A673 (cell line): ENCODE results near the gene C11orf68. TPM values are rescaled to one million over a fixed set of nuclear protein-coding genes. Genes with fewer than 3 reads are reported as not detected.

Experiments
- BruUV-seq: library from RNA; stranded (reverse); fragments of 400-500 nt; replicated peaks from 2 replicates; lab custom pipeline; 2021; lab: Mats Ljungman, UMichigan
- CTCF ChIA-PET: fragments of 300-600 bp; sonication (Branson Sonifier 250); formaldehyde crosslinking; loops from one replicate; lab custom pipeline; 2022; ENCODE audit warnings: antibody characterized with exemption; lab: Charles Lee
- POLR2A ChIA-PET: fragments of 300-600 bp; sonication (Branson Sonifier 250); formaldehyde crosslinking; loops from one replicate; lab custom pipeline; 2022; ENCODE audit warnings: antibody characterized with exemption; ENCODE audit not compliant: low non-redundant PET; lab: Charles Lee
- DNase-seq: peaks from one replicate; pipeline ENCODE4 v3.0.0-alpha.2; 2015; ENCODE audit warnings: low spot score
- H3K27ac ChIP-seq: fragments of 200-600 bp; sonication (generic); 2 replicates; pipeline ENCODE4 v1.5.1; 2016; ENCODE audit warnings: mixed run types, low read depth, mild to moderate bottlenecking, mixed read lengths, antibody characterized with exemption, low read length; ENCODE audit not compliant: poor library complexity, severe bottlenecking
- H3K27me3 ChIP-seq: fragments of 200-600 bp; sonication (generic); replicated peaks from 2 replicates; pipeline ENCODE4 v1.6.1; 2017; ENCODE audit warnings: mixed run types, low read depth, mild to moderate bottlenecking, mixed read lengths, antibody characterized with exemption, low read length; ENCODE audit not compliant: insufficient read depth, poor library complexity
- H3K36me3 ChIP-seq: fragments of 200-600 bp; sonication (generic); 2 replicates; pipeline ENCODE4 v1.6.1; 2016; ENCODE audit warnings: mixed run types, mild to moderate bottlenecking, mixed read lengths, antibody characterized with exemption, low read length; ENCODE audit not compliant: insufficient read depth, poor library complexity, severe bottlenecking
- H3K4me1 ChIP-seq: fragments of 200-600 bp; sonication (generic); 2 replicates; pipeline ENCODE4 v1.6.1; 2017; ENCODE audit warnings: mixed run types, mild to moderate bottlenecking, mixed read lengths, antibody characterized with exemption, low read length; ENCODE audit not compliant: insufficient read depth, poor library complexity, severe bottlenecking
- H3K4me3 ChIP-seq: fragments of 200-600 bp; sonication (generic); 2 replicates; pipeline ENCODE4 v1.5.1; 2016; ENCODE audit warnings: low read depth, mixed run types, mild to moderate bottlenecking, mixed read lengths, low read length; ENCODE audit not compliant: poor library complexity, severe bottlenecking
- H3K9me3 ChIP-seq: fragments of 200-600 bp; sonication (generic); 2 replicates; pipeline ENCODE4 v1.6.1; 2016; ENCODE audit warnings: mixed run types, low read depth, mild to moderate bottlenecking, mixed read lengths, antibody characterized with exemption, low read length; ENCODE audit not compliant: poor library complexity, severe bottlenecking
- EZH2 ChIP-seq: fragments of 200-600 bp; sonication (generic); IDR thresholded peaks from 2 replicates; pipeline ENCODE4 v1.6.1; 2017; ENCODE audit warnings: borderline replicate concordance, low read depth, mild to moderate bottlenecking, mixed read lengths, antibody characterized with exemption, low read length; ENCODE audit not compliant: poor library complexity, severe bottlenecking
- intact Hi-C: fragments of 100-400 bp; cut with micrococcal nuclease; formaldehyde crosslinking; loops from one replicate; pipeline ENCODE4 v1.10.0; 2022; ENCODE audit not compliant: unreplicated experiment
- total RNA-seq: library from RNA; stranded (reverse); gene quantifications from 2 replicates; pipeline ENCODE4 v1.2.3, GENCODE V29; 2021
- TF ChIP-seq, protein P1 (sequence below): fragments of 300-800, 200-600 bp; sonication (generic); conservative IDR thresholded peaks from 2 replicates; pipeline ENCODE4 v1.5.1; 2017; ENCODE audit warnings: low read depth, mild to moderate bottlenecking, antibody characterized with exemption, low read length, moderate library complexity, mixed read lengths

Gene C11orf68
- total RNA-seq, 1 experiment from 2014 or later = 22.4 TPM

DNA sequence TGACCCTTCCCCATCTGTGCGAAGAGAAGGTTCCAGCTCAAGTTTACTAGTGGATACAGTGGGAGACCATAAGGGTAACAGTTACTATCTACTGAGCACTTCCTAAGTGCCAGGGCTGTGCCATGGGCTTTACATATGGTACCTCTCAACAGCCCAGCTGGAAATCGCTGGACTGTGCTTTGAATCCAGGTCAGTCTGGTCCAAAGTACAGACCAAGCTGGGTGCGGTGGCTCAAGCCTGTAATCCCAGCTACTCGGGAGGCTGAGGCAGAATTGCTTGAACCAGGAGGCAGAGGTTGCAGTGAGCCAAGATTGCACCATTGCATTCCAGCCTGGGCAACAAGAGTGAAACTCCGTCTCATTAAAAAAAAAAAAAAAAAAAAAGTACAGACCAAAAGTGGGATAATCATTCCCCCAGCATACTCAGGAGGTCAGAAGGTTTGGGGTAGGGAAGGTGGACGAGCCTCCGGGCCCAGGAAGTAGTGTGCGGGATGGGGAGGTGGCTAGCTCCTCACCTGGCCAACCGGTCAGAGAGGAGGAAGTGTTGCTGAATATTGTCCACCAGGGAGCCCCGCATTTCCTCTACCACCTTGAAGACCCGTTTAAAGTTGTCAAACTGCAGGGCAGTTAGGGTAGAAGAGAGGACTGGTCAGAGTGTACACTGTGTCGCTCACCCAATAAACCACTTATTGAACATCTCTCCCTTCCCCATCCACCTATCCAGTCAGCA is 32.9 kb downstream of the C11orf68 start:
- no TSS peak for BruUV-seq
- no peak overlapping the region for H3K4me3 ChIP-seq
- POLR2A ChIA-PET = no interaction called here
- H3K27ac ChIP-seq = no peak overlapping the region
- no peaks in the 10 kb centered on the region for H3K9me3 ChIP-seq
- CTCF ChIA-PET = interaction anchor here (0.6 to 2.3 kb wide), 4 partner anchors 15 to 173 kb away, joined by 3 to 16 read pairs (median 8); partner anchors contain the start of genes FOSL1 and MUS81
- TF ChIP-seq, protein P1, sequence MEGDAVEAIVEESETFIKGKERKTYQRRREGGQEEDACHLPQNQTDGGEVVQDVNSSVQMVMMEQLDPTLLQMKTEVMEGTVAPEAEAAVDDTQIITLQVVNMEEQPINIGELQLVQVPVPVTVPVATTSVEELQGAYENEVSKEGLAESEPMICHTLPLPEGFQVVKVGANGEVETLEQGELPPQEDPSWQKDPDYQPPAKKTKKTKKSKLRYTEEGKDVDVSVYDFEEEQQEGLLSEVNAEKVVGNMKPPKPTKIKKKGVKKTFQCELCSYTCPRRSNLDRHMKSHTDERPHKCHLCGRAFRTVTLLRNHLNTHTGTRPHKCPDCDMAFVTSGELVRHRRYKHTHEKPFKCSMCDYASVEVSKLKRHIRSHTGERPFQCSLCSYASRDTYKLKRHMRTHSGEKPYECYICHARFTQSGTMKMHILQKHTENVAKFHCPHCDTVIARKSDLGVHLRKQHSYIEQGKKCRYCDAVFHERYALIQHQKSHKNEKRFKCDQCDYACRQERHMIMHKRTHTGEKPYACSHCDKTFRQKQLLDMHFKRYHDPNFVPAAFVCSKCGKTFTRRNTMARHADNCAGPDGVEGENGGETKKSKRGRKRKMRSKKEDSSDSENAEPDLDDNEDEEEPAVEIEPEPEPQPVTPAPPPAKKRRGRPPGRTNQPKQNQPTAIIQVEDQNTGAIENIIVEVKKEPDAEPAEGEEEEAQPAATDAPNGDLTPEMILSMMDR = no peak
- TF ChIP-seq EZH2 = no peak
- H3K36me3 ChIP-seq = peaks cover 48% of the 10 kb centered on the region
- no peak for DNase-seq
- H3K27me3 ChIP-seq = no peaks in the 10 kb centered on the region
- peaks cover 21% of the 10 kb centered on the region for H3K4me1 ChIP-seq
- intact Hi-C loops = no loop called here

DNA sequence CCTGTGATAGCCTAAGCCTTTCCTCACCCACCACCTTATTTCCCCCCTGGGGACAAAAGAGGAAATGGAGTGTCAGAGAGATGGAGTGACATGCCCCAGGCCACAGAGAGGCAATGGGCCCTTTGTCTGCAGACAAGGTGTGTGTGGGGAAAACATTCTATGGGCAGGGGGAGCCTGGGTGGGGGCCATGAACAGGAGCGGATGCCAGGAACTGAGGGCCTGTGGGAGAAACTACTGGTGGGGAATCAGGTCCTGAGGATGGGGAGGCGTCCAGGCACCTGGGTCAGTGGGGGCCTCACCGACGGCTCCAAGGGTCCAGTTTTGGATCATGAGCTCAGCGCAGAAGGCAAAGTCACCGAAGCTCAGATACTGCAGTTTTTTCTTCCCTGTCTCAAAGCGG is 33.6 kb downstream of the C11orf68 start:
- Histone ChIP-seq H3K4me3 (no peak overlapping the region), H3K4me1 (peaks cover 20% of the 10 kb centered on the region), H3K36me3 (peaks cover 48% of the 10 kb centered on the region), H3K27ac (no peak overlapping the region), H3K27me3 (no peaks in the 10 kb centered on the region), H3K9me3 (no peaks in the 10 kb centered on the region)
- ChIA-PET POLR2A (interaction anchor here (0.5 to 0.9 kb wide), 2 partner anchors 17 to 1536 kb away, joined by 3 to 13 read pairs; no protein-coding TSS in a partner anchor), CTCF (interaction anchor here (0.6 to 2.3 kb wide), 9 partner anchors 11 to 179 kb away, joined by 3 to 16 read pairs (median 6); partner anchors contain the start of genes FOSL1 and MUS81)
- intact Hi-C loops = no loop called here
- no TSS peak for BruUV-seq
- no peak for DNase-seq
- TF ChIP-seq, protein P1 = no peak
- TF ChIP-seq EZH2 = no peak

DNA sequence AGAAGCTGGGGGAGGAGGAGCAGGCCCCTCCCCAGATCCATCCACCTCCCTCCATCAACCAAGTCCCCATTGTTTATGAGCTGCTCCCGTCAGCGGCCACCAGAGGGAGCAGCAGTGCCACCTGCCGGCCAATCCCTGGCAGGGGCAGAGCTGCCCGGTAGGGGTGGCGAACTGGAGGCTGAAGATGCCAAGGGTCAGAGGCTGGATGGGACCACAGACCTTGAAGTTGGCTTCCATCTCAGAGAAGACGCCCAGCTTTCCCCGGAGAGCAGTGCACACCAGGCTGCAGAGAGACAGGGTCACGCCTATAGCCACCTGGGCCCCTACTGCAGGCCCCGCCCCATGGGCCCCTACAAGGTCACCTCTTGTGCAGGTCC is 34.2 kb downstream of the C11orf68 start:
- TF ChIP-seq EZH2 = no peak
- TF ChIP-seq, protein P1 = peak; percentile 100
- no TSS peak for BruUV-seq
- Histone ChIP-seq H3K27ac (no peak overlapping the region), H3K36me3 (peaks cover 48% of the 10 kb centered on the region), H3K9me3 (no peaks in the 10 kb centered on the region), H3K4me1 (peaks cover 14% of the 10 kb centered on the region), H3K4me3 (no peak overlapping the region), H3K27me3 (no peaks in the 10 kb centered on the region)
- intact Hi-C loops = loop anchor here (1.0 kb wide), 1 partner anchor 105 kb away; no protein-coding TSS in a partner anchor
- POLR2A ChIA-PET = interaction anchor here (0.5 to 0.9 kb wide), 2 partner anchors 18 to 1536 kb away, joined by 3 to 13 read pairs; no protein-coding TSS in a partner anchor
- CTCF ChIA-PET = interaction anchor here (0.6 to 2.3 kb wide), 11 partner anchors 11 to 946 kb away, joined by 3 to 16 read pairs (median 5); partner anchors contain the start of genes FOSL1 and MUS81
- peak; percentile 84 for DNase-seq
